CD4-positive, alpha-beta memory T cell (primary cell): ENCODE measurements around the gene HLA-DOA. TPM values are rescaled to one million over a fixed set of nuclear protein-coding genes. Genes with fewer than 3 reads are reported as not detected.

Experiments
- CTCF ChIA-PET: fragments of 350-600 bp; sonication (Branson Sonifier 250); formaldehyde crosslinking; loops from one replicate; lab custom pipeline; 2021; ENCODE audit warnings: inconsistent platforms; ENCODE audit not compliant: partially characterized antibody; lab: Charles Lee
- POLR2A ChIA-PET: fragments of 350-600 bp; sonication (Branson Sonifier 250); formaldehyde crosslinking; loops from one replicate; lab custom pipeline; 2021; ENCODE audit not compliant: partially characterized antibody; lab: Charles Lee
- DNase-seq, 5 donors: peaks; one replicate each; pipeline versions ENCODE4 v3.0.0 to v3.0.0-alpha.2; 2020 to 2022; ENCODE audit warnings: mixed read lengths in 1 of 5
- H3K27ac ChIP-seq: one replicate; pipeline ENCODE4 v1.7.0; 2013; ENCODE audit warnings: low read depth, low read length
- H3K27me3 ChIP-seq: 2 replicates; pipeline ENCODE4 v1.7.0; 2013; ENCODE audit warnings: mild to moderate bottlenecking, low read length, moderate library complexity; ENCODE audit not compliant: insufficient read depth
- H3K36me3 ChIP-seq: 2 replicates; pipeline ENCODE4 v1.7.0; 2013; ENCODE audit warnings: mild to moderate bottlenecking, low read length, moderate library complexity; ENCODE audit not compliant: insufficient read depth
- H3K4me1 ChIP-seq: 2 replicates; pipeline ENCODE4 v1.7.0; 2013; ENCODE audit warnings: mild to moderate bottlenecking, low read length, moderate library complexity; ENCODE audit not compliant: insufficient read depth
- H3K4me3 ChIP-seq, 2 donors: one replicate each; pipeline ENCODE4 v1.7.0; 2013; ENCODE audit warnings: low read length in 2 of 2, mild to moderate bottlenecking in 1 of 2
- H3K9me3 ChIP-seq, 2 donors: one replicate each; pipeline ENCODE4 v1.7.0; 2013; ENCODE audit warnings: low read length in 2 of 2, control low read depth in 1 of 2; ENCODE audit not compliant: control insufficient read depth in 1 of 2
- H3K27ac Mint-ChIP-seq, 7 donors: one replicate each; pipeline ENCODE4 v1.8.0; 2020 to 2021; ENCODE audit warnings: mixed read lengths in 7 of 7, mild to moderate bottlenecking in 6 of 7, inconsistent platforms in 3 of 7, moderate library complexity in 3 of 7
- H3K27me3 Mint-ChIP-seq, 2 donors: one replicate each; pipeline ENCODE4 v1.8.0; 2020 to 2021; ENCODE audit warnings: mixed read lengths in 2 of 2
- H3K36me3 Mint-ChIP-seq, 2 donors: one replicate each; pipeline ENCODE4 v1.8.0; 2020 to 2021; ENCODE audit warnings: mixed read lengths in 2 of 2, inconsistent platforms in 1 of 2, mild to moderate bottlenecking in 1 of 2
- H3K4me1 Mint-ChIP-seq, 4 donors: one replicate each; pipeline ENCODE4 v1.8.0; 2020 to 2021; ENCODE audit warnings: mixed read lengths in 4 of 4, mild to moderate bottlenecking in 1 of 4
- H3K4me3 Mint-ChIP-seq, 8 donors: one replicate each; pipeline ENCODE4 v1.8.0; 2020 to 2021; ENCODE audit warnings: mixed read lengths in 8 of 8, mild to moderate bottlenecking in 7 of 8, moderate library complexity in 6 of 8, inconsistent platforms in 3 of 8
- H3K9me3 Mint-ChIP-seq, 8 donors: one replicate each; pipeline ENCODE4 v1.8.0; 2020 to 2021; ENCODE audit warnings: mixed read lengths in 8 of 8, mild to moderate bottlenecking in 5 of 8, inconsistent platforms in 3 of 8, moderate library complexity in 1 of 8
- intact Hi-C: fragments of 100-400 bp; cut with micrococcal nuclease; formaldehyde crosslinking; loops from one replicate; pipeline ENCODE4 v1.15.1; 2023
- polyA plus RNA-seq, 2 donors: library from polyadenylated mRNA; unstranded; fragments of 300-500 nt; fragmentation: Illumina TruSeq; gene quantifications; one replicate each; pipeline ENCODE4 v1.2.3, GENCODE V29; 2021
- total RNA-seq, 2 experiments: library from RNA; stranded (reverse); gene quantifications; one replicate each; pipeline ENCODE4 v1.2.3, GENCODE V29; 2021

Gene HLA-DOA
- total and polyA plus RNA-seq, 4 experiments from 2014 or later, result 0.69 to 1.8 (median 1.4) TPM; not detected in 1

DNA sequence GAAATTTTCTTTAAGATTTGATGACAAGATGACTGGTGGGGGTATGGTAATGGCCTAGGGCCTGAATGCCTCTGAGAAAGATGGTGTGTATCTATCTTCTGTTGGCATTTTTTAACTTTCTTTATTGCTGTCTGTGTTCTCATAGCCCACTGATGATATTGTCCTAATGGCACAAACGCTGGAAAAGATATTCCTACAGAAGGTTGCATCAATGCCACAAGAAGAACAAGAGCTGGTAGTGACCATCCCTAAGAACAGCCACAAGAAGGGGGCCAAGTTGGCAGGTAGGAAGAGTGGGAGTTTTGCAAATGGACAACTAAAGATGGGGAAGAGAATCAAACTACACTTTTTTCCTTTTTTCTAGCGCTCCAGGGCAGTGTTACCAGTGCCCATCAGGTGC lies 33.5 kb downstream of the HLA-DOA start:
- H3K27me3 ChIP-seq, result no peaks in the 10 kb centered on the region
- intact Hi-C loops, result no loop called here
- H3K4me1 ChIP-seq, result peaks cover 47% of the 10 kb centered on the region
- Mint-ChIP-seq H3K36me3 (peaks cover 79 to 99% of the 10 kb centered on the region in 2 donors), H3K27me3 (no peaks in the 10 kb centered on the region), H3K4me3 (peak overlapping the region; percentile 34 to 99 (median 94)), H3K27ac (peak overlapping the region in 6 of 7 donors; percentile 34 to 100 (median 71)), H3K4me1 (peaks cover 27 to 81% (median 44%) of the 10 kb centered on the region in 4 donors), H3K9me3 (peaks cover 0 to 17% (median 0%) of the 10 kb centered on the region in 8 donors)
- POLR2A ChIA-PET, result interaction anchor here (2.6 to 24.6 kb wide), 7 partner anchors 3 to 133 kb away, joined by 7 to 698 read pairs (median 607); partner anchors contain the start of genes BRD2, HLA-DMA, HLA-DMB and PSMB8
- H3K4me3 ChIP-seq, result no peak overlapping the region
- peaks cover 67% of the 10 kb centered on the region for H3K36me3 ChIP-seq
- no peak for DNase-seq
- H3K27ac ChIP-seq, result peak overlapping the region; percentile 40
- CTCF ChIA-PET, result interaction anchor here (1.1 to 22.2 kb wide), 5 partner anchors 10 to 138 kb away, joined by 5 to 631 read pairs (median 221); partner anchors contain the start of genes HLA-DMA, HLA-DMB and TAP2
- no peaks in the 10 kb centered on the region for H3K9me3 ChIP-seq

DNA sequence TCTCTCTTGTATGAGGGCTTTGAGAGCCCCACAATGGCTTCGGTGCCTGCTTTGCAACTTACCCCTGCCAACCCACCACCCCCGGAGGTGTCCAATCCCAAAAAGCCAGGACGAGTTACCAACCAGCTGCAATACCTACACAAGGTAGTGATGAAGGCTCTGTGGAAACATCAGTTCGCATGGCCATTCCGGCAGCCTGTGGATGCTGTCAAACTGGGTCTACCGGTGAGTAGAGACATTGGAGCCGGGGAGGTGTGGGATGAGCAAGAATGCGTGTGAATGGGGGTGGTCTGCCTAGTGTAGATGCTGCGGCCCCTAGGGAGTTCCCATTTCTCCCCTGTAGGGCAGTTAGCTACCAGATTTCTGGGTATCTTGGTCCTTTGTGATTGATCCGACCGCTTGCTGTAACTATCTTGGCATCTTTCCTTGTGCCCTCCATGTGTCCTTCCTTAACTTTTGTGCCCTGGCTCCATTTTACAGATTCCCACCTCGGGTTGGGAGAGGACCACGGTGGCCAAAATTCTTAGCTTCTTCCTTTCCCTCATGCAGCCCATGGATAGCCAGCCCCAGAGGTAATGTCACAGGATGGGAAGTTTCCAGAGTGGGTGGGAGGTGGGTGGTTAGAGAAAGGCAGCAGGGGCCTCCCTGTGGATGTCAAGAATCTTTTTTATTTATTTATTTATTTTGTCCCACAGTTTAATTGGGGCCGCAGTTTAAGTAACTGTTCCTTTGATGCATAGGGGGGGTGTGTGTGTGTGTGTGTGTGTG lies 34.7 kb downstream of the HLA-DOA start:
- peak overlapping the region; percentile 72 to 100 (median 99) for H3K27ac Mint-ChIP-seq

DNA sequence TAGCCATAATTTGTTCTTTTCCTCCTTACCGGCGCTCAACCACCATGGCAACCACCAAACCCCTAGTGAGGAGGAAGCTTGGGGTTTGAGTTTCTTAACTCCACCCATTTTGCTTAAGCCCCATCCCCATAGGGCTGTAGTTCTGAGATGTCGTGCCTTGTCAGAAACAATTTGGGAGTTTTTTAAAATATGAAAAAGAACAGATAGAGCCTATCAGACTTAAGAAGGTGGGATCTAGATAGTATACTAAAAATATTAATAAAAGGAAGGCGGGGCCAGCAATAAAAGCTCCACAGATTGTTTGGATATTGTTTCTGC lies 35.4 kb downstream of the HLA-DOA start:
- Histone ChIP-seq H3K4me1 (peaks cover 47% of the 10 kb centered on the region), H3K9me3 (no peaks in the 10 kb centered on the region), H3K27me3 (no peaks in the 10 kb centered on the region), H3K36me3 (peaks cover 48% of the 10 kb centered on the region), H3K27ac (peak overlapping the region; percentile 92), H3K4me3 (peak overlapping the region; percentile 59 to 95)
- H3K4me1 Mint-ChIP-seq, result peaks cover 27 to 82% (median 40%) of the 10 kb centered on the region in 4 donors
- peak overlapping the region; percentile 91 to 99 (median 95) for H3K4me3 Mint-ChIP-seq
- peak overlapping the region; percentile 99 to 100 (median 100) for H3K27ac Mint-ChIP-seq
- DNase-seq, result peak; percentile 52 to 72 (median 55)
- peaks cover 0 to 17% (median 0%) of the 10 kb centered on the region in 8 donors for H3K9me3 Mint-ChIP-seq
- ChIA-PET POLR2A (interaction anchor here (0.9 to 24.6 kb wide), 14 partner anchors 5 to 781 kb away, joined by 3 to 698 read pairs (median 100); partner anchors contain the start of genes BRD2, GPSM3, HLA-DMA and HLA-DMB), CTCF (interaction anchor here (0.7 to 22.2 kb wide), 6 partner anchors 11 to 136 kb away, joined by 3 to 631 read pairs (median 114); partner anchors contain the start of genes HLA-DMA, HLA-DMB and TAP2)
- H3K36me3 Mint-ChIP-seq, result peaks cover 60 to 92% of the 10 kb centered on the region in 2 donors
- no peaks in the 10 kb centered on the region for H3K27me3 Mint-ChIP-seq
- intact Hi-C loops, result loop anchor here (1.0 to 5.0 kb wide), 3 partner anchors 10 to 1263 kb away; partner anchors contain the start of genes AGPAT1, HMGA1 and RNF5

More for the DNA sequence above, 34.7 kb downstream of the HLA-DOA start:
- Mint-ChIP-seq H3K9me3 (peaks cover 0 to 17% (median 0%) of the 10 kb centered on the region in 8 donors), H3K36me3 (peaks cover 68 to 96% of the 10 kb centered on the region in 2 donors), H3K4me1 (peaks cover 27 to 85% (median 42%) of the 10 kb centered on the region in 4 donors), H3K27me3 (no peaks in the 10 kb centered on the region), H3K4me3 (peak overlapping the region; percentile 91 to 99 (median 95))
- peak overlapping the region; percentile 59 to 95 for H3K4me3 ChIP-seq
- intact Hi-C loops, result loop anchor here (1.0 to 5.0 kb wide), 3 partner anchors 10 to 1263 kb away; partner anchors contain the start of genes AGPAT1, HMGA1 and RNF5
- ChIA-PET POLR2A (interaction anchor here (0.9 to 24.6 kb wide), 11 partner anchors 4 to 782 kb away, joined by 3 to 698 read pairs (median 186); partner anchors contain the start of genes BRD2, GPSM3, HLA-DMA and HLA-DMB), CTCF (interaction anchor here (0.7 to 22.2 kb wide), 7 partner anchors 11 to 137 kb away, joined by 3 to 631 read pairs (median 6); partner anchors contain the start of genes HLA-DMA, HLA-DMB and TAP2)
- no peaks in the 10 kb centered on the region for H3K9me3 ChIP-seq
- H3K27ac ChIP-seq, result peak overlapping the region; percentile 92
- no peak for DNase-seq
- peaks cover 47% of the 10 kb centered on the region for H3K4me1 ChIP-seq
- no peaks in the 10 kb centered on the region for H3K27me3 ChIP-seq
- peaks cover 55% of the 10 kb centered on the region for H3K36me3 ChIP-seq

DNA sequence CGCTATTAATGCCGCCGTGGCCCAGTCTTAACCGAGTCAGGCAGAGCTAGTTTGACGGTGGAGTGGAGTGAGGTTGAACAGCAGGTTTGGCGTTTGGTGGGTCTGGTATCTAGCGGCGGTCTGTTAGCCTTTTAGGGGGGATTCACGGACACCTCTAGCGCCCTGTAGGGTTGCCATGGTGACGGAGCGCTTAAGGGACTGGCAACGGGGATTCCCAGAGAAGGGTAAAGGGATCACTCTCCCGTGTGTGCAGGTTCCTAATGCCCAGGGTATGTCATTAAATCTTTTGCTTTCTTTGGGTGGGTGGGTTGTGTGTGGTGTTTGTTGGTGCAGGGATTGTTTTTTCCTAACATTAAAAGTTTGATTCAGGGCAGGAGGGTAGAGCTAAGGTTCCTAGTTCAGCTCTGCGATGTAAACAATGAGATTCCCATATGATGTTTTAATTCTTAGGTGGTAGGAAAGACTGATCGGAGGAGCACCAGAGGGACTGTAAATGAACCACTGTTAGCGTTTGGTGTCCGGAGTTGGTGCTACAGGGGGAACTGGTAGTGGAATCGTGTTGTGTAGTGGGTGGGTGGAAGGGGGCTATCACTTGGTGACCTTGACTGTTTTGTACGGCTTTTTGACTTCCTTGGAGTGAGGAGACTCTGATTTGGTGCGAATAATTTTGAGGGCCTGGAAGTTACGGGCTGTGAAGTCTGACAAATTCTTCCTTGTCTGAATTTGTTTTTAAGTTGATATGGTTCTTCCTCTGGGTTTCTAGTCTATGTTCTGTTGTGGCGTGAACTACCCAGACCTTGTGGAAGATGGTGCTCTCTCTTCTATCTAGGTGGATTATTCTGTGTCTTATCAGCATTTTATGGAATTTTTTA lies 36.0 kb downstream of the HLA-DOA start:
- intact Hi-C loops, result loop anchor here (1.0 to 5.0 kb wide), 3 partner anchors 11 to 1264 kb away; partner anchors contain the start of genes AGPAT1, HMGA1 and RNF5
- peak overlapping the region; percentile 59 to 95 for H3K4me3 ChIP-seq
- Mint-ChIP-seq H3K36me3 (peaks cover 54 to 88% of the 10 kb centered on the region in 2 donors), H3K4me3 (peak overlapping the region; percentile 91 to 99 (median 95)), H3K9me3 (peaks cover 0 to 17% (median 0%) of the 10 kb centered on the region in 8 donors), H3K27me3 (no peaks in the 10 kb centered on the region), H3K4me1 (peaks cover 27 to 85% (median 37%) of the 10 kb centered on the region in 4 donors), H3K27ac (peak overlapping the region; percentile 99 to 100 (median 100))
- H3K9me3 ChIP-seq, result no peaks in the 10 kb centered on the region
- DNase-seq, result peak; percentile 31 to 81 (median 58)
- POLR2A ChIA-PET, result interaction anchor here (1.2 to 24.6 kb wide), 22 partner anchors 5 to 1432 kb away, joined by 3 to 698 read pairs (median 26); partner anchors contain the start of genes B3GALT4, BRD2, DDX39B and GPSM3
- H3K4me1 ChIP-seq, result peaks cover 43% of the 10 kb centered on the region
- no peaks in the 10 kb centered on the region for H3K27me3 ChIP-seq
- H3K36me3 ChIP-seq, result peaks cover 42% of the 10 kb centered on the region
- CTCF ChIA-PET, result interaction anchor here (1.1 to 22.2 kb wide), 6 partner anchors 12 to 135 kb away, joined by 3 to 631 read pairs (median 118); partner anchors contain the start of genes HLA-DMA, HLA-DMB, PSMB9 and TAP1
- H3K27ac ChIP-seq, result peak overlapping the region; percentile 92

DNA sequence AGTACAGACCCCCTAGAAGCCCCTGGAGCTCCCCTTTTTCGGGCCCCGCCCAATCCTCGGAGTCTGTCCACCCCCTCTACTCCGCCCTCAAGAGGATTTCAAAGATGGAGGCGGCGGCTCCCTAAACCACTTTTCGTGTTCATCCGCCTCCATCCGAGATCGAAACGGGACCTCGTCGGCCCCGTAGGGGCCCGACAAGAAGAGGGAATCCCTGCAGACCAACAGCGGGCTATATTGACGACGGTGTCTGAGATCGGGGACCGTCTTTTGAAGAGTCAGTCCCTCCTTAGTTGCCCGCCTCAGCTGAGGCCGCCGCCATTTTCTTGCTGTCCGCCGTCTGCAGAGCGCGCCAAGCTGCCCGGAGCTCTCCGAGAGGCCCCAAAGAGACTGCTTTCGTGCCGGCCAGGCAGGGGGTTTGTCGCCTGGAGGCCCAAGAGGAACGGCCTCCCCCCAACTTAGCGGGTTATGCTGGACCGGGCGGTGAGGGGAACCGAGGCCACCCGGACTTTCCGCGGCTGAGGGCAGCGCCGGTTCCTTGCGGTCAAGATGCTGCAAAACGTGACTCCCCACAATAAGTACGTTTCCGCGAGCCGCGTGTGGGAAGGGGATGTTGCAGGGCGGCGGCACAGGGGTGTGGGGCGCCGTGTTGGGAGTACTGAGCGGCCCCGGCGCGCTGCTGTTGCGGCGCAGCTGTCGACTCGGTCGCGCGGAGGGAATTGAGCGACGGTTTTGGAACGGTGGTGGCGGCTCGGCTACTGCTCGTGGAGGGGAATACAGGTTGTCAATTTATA lies 36.8 kb downstream of the HLA-DOA start:
- intact Hi-C loops, result loop anchor here (1.0 to 5.0 kb wide), 5 partner anchors 19 to 1265 kb away; partner anchors contain the start of genes AGPAT1, HLA-DMA, HMGA1 and PSMB8
- Histone ChIP-seq H3K27ac (peak overlapping the region; percentile 92), H3K4me3 (peak overlapping the region; percentile 59 to 95), H3K36me3 (peaks cover 34% of the 10 kb centered on the region), H3K9me3 (no peaks in the 10 kb centered on the region), H3K27me3 (no peaks in the 10 kb centered on the region), H3K4me1 (peaks cover 36% of the 10 kb centered on the region)
- ChIA-PET POLR2A (interaction anchor here (0.7 to 24.6 kb wide), 72 partner anchors 4 to 1700 kb away, joined by 3 to 698 read pairs (median 5); partner anchors contain the start of genes ABHD16A, ATF6B, B3GALT4 and BAG6), CTCF (interaction anchor here (0.9 to 22.2 kb wide), 12 partner anchors 9 to 1001 kb away, joined by 3 to 631 read pairs (median 10); partner anchors contain the start of genes DXO, HLA-DMA, HLA-DMB and PSMB8)
- Mint-ChIP-seq H3K4me1 (peaks cover 25 to 83% (median 32%) of the 10 kb centered on the region in 4 donors), H3K36me3 (peaks cover 46 to 83% of the 10 kb centered on the region in 2 donors), H3K4me3 (peak overlapping the region; percentile 91 to 99 (median 95)), H3K27ac (peak overlapping the region; percentile 99 to 100 (median 100)), H3K27me3 (no peaks in the 10 kb centered on the region), H3K9me3 (peaks cover 0 to 17% (median 0%) of the 10 kb centered on the region in 8 donors)
- peak in 4 of 5 donors; percentile 61 to 72 (median 64) for DNase-seq
